GM11168 (cell line): ENCODE data around the gene FOXA1.

Source experiments
- in situ Hi-C: fragments of 300-500 bp; cut with MboI; formaldehyde crosslinking; loops from one replicate; pipeline ENCODE4 v1.12.0; 2022; ENCODE audit warnings: low sequenced_read_pairs; ENCODE audit not compliant: unreplicated experiment

Gene FOXA1

GRCh38 chr14:37603688-37604251 lies 8.7 kb upstream of the FOXA1 start:
- in situ Hi-C loops, result no loop called here

GRCh38 chr14:37602605-37603453 lies 7.8 kb upstream of the FOXA1 start:
- in situ Hi-C loops, result no loop called here

- in situ Hi-C loops, result no loop called here
These were observed 6.8 kb upstream of the FOXA1 start for GRCh38 chr14:37601865-37602264.

GRCh38 chr14:37600880-37601741 lies 6.1 kb upstream of the FOXA1 start:
- in situ Hi-C loops, result no loop called here

- in situ Hi-C loops, result loop anchor here (25.0 kb wide), 1 partner anchor 1062 kb away; no protein-coding TSS in a partner anchor
These were observed 4.7 kb upstream of the FOXA1 start for GRCh38 chr14:37599507-37600368.

GRCh38 chr14:37598747-37599506 lies 3.9 kb upstream of the FOXA1 start:
- in situ Hi-C loops, result loop anchor here (25.0 kb wide), 1 partner anchor 1062 kb away; no protein-coding TSS in a partner anchor

- in situ Hi-C loops, result loop anchor here (25.0 kb wide), 1 partner anchor 1061 kb away; no protein-coding TSS in a partner anchor
These were observed 3.1 kb upstream of the FOXA1 start for GRCh38 chr14:37597914-37598746.

- in situ Hi-C loops, result loop anchor here (25.0 kb wide), 1 partner anchor 1060 kb away; no protein-coding TSS in a partner anchor
These were observed 2.5 kb upstream of the FOXA1 start for GRCh38 chr14:37597538-37597913.

GRCh38 chr14:37596790-37597472 lies 1.9 kb upstream of the FOXA1 start:
- in situ Hi-C loops, result loop anchor here (25.0 kb wide), 1 partner anchor 1060 kb away; no protein-coding TSS in a partner anchor

GRCh38 chr14:37595809-37596621 lies 966 bp upstream of the FOXA1 start:
- in situ Hi-C loops, result loop anchor here (25.0 kb wide), 1 partner anchor 1059 kb away; no protein-coding TSS in a partner anchor

- in situ Hi-C loops, result loop anchor here (25.0 kb wide), 1 partner anchor 1057 kb away; no protein-coding TSS in a partner anchor
These were observed 645 bp downstream of the FOXA1 start for GRCh38 chr14:37594238-37594970.

- in situ Hi-C loops, result loop anchor here (25.0 kb wide), 1 partner anchor 1056 kb away; no protein-coding TSS in a partner anchor
These were observed 1.4 kb downstream of the FOXA1 start for GRCh38 chr14:37593511-37594237.

- in situ Hi-C loops, result loop anchor here (25.0 kb wide), 1 partner anchor 1055 kb away; no protein-coding TSS in a partner anchor
These were observed 2.3 kb downstream of the FOXA1 start for GRCh38 chr14:37592482-37593408.

- in situ Hi-C loops, result loop anchor here (25.0 kb wide), 1 partner anchor 1055 kb away; no protein-coding TSS in a partner anchor
These were observed 3.0 kb downstream of the FOXA1 start for GRCh38 chr14:37591941-37592481.
